NCI-H2196 (cell line): Measurements from ENCODE around the gene SAMD8.
"Not testable (repeated sequence)": the region's sequence is repeated elsewhere in the genome, so short reads cannot be mapped to it uniquely, and the experiment has no call there.

ENCODE experiments used
- DNase-seq: peaks from one replicate; lab custom pipeline; 2025; ENCODE audit not compliant: unreplicated experiment; lab: John Stamatoyannopoulos, UW

The SAMD8 gene

GRCh38 chr10:75106891-75107290 is 4.6 kb upstream of the SAMD8 start:
- not testable (repeated sequence) for DNase-seq

DNA sequence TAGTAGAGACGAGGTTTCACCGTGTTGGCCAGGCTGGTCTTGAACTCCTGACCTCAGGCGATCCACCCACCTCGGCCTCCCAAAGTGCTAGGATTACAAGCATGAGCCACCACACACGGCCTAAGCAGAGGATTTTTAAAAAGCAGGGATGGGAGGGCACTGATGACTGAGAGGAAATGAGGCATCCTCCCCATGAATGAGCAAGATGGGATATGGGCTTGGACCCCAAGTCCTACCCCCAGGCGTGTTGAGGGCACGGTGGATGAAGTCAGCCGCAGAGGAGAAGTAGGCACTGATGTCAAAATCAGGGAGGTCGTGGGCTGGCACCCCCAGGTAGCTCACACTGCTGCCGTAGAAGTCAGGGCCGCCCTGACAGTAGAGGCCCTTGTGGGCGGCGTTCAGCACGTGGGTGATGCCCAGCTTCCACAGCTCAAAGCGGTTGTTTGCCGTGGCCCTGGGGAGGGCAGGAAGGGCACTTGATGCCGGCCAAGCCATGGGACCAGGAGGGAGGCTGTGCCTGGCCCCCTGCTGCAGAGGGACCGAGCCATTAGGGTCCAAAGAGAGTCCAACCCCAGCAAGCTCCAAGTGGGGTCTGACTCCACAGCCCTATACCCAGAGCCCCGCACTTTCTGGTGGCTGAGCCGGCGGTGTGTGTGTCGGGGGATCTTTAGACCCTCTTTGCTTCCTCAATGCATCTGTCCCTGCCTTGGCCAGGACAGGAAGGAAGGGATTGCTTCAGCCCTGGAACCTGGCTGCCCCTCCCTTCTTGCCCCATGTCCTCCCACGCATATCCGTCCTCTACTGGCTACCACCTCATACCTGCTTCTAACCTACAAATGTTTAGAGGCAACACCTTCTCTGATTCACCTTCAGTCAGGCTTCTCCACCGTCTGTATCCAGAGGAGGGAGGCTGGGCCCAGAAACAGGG is 3.4 kb upstream of the SAMD8 start:
- no peak for DNase-seq

- peak; percentile 55 for DNase-seq
These were observed 2.6 kb upstream of the SAMD8 start for GRCh38 chr10:75108684-75109458.

DNA sequence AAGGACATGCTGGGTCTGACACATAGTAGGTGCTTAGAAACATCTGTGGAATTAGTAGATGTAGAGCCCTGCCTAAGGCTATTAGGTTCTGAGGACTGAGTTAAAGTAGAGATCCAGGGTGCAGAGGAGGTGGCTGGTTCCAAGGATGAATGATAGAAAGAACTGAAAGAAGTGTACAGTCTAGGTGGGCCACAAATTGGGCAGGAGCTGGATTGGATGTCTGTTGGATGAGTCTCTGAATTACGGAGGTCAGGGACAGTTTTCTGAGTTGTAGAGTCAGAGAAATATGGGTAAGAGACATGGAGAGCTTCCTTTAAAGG is 2.0 kb upstream of the SAMD8 start:
- DNase-seq = no peak

DNA sequence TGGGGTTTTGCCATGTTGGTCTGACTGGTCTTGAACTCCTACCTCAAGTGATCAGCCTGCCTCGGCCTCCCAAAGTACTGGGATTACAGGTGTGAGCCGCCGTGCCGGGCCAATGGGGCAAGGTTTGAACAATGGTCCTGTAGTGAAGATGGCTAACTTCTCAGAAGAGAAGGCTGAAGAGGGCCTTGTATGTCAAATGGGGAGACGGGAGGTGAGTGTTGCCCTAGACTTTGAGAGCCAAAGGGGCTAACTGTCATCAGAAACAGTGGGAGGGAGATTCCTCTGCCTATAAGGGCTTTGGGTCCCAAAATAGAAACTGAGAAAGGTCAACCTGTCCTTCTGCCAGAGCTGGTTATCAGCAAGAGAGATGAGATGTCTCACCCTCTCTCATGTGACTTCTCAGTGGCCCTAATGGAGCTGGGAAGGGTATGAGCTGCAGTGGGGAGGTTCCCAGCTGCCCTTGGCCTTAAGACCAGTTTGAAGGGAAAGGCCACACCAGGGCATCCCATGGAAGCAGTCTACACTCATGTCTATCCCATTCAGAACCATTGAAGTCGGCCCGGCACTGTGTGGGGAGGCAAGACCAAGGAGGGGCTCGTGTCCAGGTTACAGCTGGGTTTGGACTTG is 1.3 kb upstream of the SAMD8 start:
- DNase-seq = no peak

DNA sequence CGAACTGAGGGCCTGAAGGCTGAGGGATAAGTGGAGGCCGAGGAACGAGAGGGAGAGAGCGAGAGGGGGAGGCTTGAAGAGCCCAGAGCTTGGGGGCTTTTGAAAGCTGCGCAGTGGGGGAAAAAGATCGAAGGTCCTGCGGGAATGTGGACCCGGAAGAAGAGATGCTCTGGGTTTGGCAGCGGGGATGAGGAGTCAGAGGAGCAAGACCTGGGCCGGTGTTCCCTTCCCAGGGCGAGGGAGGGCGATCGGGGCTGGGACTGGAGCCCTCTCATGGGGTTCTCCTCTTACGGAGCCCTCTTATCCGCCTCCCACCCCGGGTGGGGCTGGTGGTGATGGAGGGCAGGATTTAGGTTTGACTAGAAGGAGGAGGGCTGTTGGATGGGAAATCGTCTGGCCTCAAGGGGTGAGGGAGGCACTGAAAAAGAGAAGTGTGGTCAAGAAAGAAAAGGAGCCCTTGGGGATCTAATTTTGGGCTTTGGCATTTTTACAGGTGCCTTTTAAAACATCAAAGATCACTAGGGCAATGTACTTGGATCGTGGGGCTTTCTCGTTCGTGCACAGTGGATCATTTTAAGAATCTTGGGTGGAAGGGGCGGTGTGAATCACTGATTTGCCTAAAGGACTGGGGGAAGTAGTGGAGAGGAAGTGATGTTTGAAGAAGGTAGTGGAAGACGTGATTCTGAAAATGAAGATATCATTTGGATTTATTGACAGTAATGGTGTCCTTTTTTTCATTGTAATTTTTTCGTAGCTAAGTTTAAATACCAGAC is 637 bp downstream of the SAMD8 start:
- no peak for DNase-seq

DNA sequence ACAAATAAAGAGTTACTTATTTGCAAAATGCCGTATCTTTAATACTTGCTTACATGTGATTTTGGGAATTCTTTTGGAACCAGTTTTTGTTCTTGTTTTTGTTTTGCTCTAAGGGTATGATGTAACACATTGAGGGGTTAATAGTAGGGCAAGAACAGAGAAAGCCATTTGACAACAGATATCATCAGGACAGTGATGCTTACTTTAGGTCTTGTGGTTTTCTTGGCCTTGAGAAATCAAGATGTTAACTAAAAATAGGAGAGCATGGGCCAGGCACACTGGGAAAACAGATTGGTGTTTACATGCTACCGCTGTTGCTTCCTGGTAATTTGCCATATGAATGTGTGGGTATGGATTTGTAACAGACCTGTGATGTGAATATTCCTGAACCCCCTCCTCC is 3.7 kb downstream of the SAMD8 start:
- no peak for DNase-seq

- DNase-seq = not testable (repeated sequence)
These were observed 5.7 kb downstream of the SAMD8 start for GRCh38 chr10:75116941-75117775.

DNA sequence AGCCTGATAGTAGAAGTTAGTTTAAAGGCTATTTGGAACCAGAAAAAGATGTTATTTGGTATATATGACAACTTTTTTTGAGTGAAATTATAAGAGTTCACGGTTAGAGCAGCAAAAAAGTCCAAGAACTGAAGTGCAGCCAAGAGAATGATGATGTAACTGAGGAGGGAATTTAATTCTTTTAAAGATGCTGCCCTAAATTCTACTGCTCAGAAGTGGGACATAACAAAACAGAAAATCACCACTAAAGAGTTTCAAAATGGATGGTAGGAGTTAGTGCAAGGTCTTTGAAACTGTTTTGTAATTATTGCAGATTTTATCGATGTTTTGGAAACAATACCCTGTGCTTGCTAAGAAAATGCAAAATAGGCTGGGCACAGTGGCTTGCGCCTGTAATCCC is 6.5 kb downstream of the SAMD8 start:
- DNase-seq = no peak

DNA sequence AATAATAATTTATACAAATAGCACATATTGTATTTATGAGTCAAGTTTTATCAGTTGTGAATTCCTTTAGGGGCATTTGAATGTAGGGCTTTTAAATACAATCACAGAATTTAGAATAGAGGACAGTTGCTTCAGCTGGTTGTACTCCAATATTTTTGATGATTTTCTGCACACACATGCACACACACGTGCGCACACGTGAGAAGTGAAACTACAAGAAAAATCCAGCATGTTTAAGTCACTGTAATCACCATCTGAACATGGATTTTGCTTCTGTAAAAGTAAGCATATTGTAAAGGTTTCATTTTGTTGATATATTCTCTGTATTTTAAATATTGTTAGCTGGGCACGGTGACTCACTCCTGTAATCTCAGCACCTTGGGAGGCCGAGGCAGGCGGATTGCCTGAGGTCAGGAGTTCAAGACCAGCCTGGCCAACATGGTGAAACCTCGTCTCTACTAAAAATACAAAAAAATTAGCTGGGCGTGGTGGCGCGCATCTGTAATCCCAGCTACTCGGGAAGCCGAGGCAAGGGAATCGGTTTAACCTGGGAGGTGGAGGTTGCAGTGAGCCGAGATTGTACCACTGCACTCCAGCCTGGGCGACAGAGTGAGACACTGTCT is 8.1 kb downstream of the SAMD8 start:
- not testable (repeated sequence) for DNase-seq

DNA sequence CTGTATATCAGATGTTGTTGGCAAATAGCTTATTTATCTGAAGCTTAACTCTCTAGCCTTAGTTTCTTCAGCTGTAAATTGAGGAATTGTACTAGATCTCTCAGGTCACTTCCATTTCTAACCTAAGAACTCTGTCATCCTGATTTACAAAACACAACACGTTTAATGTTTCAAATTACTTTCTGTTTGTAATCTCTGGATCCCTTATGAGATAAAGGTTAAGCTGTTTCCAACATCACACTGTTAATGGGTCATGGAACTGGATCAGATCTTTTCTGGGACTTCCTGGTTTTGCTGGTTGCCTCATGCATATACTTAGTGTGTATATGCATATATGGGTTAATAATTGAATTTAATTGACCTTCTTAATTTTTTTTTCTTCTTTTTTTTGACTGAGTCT is 9.9 kb downstream of the SAMD8 start:
- DNase-seq = no peak

DNA sequence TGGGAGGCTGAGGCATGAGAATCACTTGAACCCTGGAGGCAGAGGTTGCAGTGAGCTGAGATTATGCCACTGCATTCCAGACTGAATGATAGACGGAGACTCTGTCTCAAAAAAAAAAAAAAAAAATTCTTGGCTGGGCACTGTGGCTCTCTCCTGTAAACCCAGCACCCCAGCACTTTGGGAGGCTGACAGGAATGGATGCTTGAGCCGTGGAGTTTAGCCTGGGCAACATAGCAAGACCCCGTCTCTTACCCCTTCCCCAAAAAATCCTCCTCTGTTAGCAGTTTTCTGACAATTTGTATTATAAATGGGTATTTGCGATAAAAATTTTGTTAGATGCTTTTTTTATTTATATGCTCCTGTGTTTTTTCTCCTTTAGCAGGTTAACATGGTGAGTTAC is 11.0 kb downstream of the SAMD8 start:
- no peak for DNase-seq

GRCh38 chr10:75123088-75123682 is 11.7 kb downstream of the SAMD8 start:
- DNase-seq = no peak

DNA sequence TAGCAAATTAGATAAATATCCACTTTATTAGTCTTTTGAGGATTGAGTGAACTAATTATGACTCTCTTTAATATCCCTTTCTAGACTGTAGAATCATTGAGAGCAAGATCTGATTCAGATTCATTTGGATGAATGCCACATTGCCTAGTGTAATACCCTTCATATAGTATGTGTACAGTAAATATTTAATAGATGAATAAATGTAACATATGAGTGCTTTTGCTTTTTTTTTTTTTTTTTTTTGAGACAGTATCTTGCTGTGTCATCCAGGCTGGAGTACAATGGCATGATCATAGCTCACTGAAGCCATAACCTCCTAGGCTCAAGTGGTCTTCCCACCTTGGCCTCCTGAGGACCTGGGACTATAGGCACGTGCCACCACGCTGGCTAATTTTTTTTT is 14.8 kb downstream of the SAMD8 start:
- no peak for DNase-seq

DNA sequence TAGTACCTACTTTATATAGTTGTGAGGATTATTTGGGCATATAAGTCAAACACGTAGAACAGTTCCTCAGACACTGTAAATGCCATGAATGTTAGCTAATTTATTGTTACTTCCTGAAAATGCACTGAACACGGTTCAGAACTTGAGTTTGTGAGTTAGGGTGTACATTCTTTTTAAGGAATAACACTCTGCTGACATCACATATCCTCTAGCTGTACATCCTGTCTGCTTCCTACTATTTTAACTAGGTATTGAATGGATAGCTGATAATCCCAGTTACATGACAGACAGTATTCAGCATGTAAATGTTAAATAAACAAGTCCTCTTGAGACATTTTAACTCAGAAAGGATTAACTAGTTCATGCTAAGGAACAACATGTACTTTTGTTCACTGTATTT is 16.0 kb downstream of the SAMD8 start:
- DNase-seq = no peak

DNA sequence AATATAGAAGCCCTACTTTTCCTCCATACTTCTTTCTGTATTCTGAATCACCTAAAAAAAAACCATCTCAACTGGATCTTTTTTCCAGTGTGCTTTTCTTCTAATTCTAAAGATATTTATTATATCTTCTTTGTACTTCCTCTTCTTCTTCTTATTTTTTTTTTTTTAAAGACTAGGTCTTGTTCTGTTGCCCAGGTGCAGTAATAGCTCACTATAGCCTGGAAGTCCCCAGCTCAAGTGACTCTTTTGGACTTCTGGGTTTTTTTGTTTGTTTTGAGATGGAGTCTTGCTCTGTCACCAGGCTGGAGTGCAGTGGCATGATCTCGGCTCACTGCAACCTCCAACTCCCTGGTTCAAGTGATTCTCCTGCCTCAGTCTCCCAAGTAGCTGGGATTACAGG is 17.5 kb downstream of the SAMD8 start:
- not testable (repeated sequence) for DNase-seq

DNA sequence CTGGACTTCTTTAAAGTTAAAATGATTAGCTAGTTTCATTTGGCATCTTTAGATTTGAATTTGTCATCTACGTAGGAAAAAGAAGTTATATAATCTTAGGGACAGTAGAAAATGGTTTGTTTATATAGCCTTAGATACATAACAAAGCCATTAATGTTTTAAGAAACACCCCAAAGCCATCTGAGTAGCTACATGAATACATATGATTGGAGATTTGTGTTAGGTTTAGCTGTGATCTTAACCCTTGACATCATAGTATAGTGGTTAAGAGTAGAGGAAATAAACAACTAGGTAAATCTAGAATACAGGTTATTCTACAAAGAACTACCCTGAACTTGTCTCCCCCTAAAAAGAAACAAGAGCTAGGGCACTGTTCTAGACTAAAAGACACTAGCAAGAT is 18.1 kb downstream of the SAMD8 start:
- no peak for DNase-seq

GRCh38 chr10:75133701-75134100 is 22.2 kb downstream of the SAMD8 start:
- not testable (repeated sequence) for DNase-seq

GRCh38 chr10:75136346-75136745 is 24.9 kb downstream of the SAMD8 start:
- no peak for DNase-seq
